ENCODE results near the gene PDZK1IP1.

The PDZK1IP1 gene

GRCh38 chr1:47189844-47190508 is at the start of gene PDZK1IP1:
PDZK1IP1 (minus strand) TSS chr1:47190036; CDS start chr1:47189932, 104 bp downstream.
- peak; percentile 63 for DNase-seq

- no peak for DNase-seq
These were observed 49.2 kb upstream of the PDZK1IP1 start for GRCh38 chr1:47238935-47239592.

GRCh38 chr1:47235806-47236205 is 46.0 kb upstream of the PDZK1IP1 start:
- no peak for DNase-seq

DNA sequence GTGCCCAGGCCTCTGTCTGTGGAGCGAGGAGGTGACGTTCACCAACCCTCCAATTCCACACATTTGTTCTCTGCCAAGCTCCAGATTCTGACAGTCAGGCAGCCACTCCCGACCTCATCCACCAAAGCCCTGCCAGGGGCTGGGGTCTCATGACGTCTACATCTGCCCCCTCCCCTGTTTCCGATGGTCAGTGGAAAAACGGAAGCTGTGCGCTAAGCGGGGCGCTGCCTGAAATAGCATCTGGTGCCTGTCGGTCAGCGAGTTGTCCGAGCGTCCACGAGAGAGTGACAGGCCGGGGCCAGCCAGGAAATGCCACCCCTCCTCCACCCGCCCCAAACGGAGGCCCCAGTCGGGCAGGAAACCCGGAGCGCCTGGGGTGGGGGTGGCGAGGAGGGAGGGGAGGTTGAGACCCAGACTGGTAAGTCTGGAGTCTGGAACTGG is 45.4 kb upstream of the PDZK1IP1 start:
- DNase-seq: peak; percentile 48

DNA sequence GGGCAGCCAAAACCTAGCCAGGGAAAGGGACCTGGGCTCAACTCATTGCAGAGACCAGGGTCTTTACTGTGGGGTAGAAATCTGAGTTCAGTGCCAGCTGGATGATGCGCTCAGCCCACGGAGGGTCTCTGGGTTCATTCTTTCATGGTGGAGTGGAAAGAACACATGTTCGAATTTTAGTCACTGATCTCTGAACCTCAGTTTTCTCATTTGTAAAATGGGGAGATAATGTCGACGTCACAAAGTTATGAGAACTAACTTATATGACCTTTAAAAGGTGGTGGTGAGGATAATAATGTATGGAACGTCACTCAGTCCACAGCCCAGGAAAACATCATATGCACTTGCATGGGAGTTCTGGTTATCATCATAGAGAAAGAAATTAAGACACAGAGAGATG is 43.4 kb upstream of the PDZK1IP1 start:
- no peak for DNase-seq

DNA sequence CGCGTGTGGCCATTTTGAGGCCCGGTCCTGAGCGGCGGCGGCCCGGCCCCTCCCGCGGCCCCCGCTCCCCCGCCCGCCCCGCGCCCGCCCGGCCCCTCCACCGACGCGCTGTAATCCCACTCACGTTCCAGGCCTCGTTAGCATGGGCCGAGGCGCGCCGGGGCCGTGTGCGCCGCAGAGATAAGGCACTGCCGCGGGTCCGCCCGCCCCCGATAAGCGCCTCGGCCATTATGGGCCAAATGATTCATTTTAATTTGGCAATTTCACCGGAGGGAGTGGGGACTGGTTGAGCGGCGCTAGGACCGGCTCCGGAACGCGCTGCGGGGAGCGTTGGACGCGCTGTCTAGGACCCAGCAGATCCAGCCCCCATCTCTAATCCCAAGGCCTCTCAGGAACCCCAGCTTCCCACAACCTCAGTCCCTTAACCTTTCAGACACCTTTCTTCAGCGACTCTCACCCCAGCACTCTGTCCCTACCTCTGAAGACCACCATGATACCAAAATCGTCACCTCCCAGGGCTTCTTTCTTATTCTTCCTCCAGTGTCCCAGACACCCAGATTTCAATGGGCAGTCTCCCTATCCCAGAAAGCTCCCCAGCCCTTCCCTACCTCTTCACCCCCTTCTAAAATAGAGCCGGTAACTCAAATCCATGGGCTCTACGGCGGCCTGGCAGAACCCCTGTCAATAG is 42.5 kb upstream of the PDZK1IP1 start, which contains the start of gene TAL1:
TSS of gene TAL1 (minus strand) at position 39 of the 688 bp plus-strand sequence. CDS start 6,337 bp downstream, outside the sequence.
- no peak for DNase-seq

GRCh38 chr1:47231301-47232186 is 41.7 kb upstream of the PDZK1IP1 start:
- peak; percentile 11 for DNase-seq

- no peak for DNase-seq
These were observed 41.0 kb upstream of the PDZK1IP1 start for GRCh38 chr1:47230692-47231300.

- DNase-seq: no peak
These were observed 40.3 kb upstream of the PDZK1IP1 start for GRCh38 chr1:47229886-47230691.

DNA sequence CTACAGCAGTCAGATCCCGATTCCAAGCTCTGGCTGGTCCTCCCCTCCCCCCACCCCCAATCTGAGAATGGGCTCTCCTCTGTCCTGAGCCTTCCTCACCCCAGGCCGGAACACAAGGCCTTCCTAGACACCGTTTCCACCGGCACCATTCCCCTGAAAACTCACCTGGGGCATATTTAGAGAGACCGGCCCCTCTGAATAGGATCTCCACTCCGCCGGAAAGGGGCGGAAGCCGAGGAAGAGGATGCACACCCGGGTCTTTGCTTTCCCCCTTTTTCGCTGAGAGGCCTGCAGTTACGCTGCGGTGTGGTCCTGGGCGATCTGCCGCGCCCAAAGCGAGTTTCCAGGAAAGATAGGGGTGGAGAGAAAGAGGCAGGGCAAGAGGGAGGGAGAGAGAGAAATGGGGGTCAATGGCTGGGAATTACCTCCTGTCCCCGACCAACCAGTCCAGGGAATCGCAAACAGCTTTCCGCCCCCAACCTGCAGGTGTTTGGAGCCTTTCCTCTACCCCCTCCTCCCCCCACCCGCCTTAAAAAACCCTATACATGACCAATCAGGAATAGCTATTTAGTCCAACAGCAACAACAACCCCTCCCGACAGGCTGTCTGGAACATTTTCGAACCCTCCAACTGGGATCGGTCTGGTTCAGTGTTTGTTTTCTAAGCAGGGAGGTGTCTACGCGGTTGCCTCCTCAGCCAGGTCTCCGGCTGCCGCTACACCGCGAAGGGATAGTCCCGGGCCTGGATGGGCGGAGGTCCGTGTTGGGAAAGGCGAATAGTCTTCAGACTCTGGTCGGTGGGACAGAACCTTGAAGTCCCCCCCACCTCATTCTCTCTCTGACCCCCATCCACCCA is 39.4 kb upstream of the PDZK1IP1 start:
- DNase-seq: no peak

GRCh38 chr1:47228644-47229030 is 38.8 kb upstream of the PDZK1IP1 start:
- DNase-seq: no peak

GRCh38 chr1:47227341-47228232 is 37.8 kb upstream of the PDZK1IP1 start:
- DNase-seq: no peak

GRCh38 chr1:47226839-47227215 is 37.0 kb upstream of the PDZK1IP1 start:
- DNase-seq: no peak

GRCh38 chr1:47226121-47226838 is 36.4 kb upstream of the PDZK1IP1 start:
- no peak for DNase-seq

- peak; percentile 10 for DNase-seq
These were observed 35.7 kb upstream of the PDZK1IP1 start for GRCh38 chr1:47225430-47226100.

DNA sequence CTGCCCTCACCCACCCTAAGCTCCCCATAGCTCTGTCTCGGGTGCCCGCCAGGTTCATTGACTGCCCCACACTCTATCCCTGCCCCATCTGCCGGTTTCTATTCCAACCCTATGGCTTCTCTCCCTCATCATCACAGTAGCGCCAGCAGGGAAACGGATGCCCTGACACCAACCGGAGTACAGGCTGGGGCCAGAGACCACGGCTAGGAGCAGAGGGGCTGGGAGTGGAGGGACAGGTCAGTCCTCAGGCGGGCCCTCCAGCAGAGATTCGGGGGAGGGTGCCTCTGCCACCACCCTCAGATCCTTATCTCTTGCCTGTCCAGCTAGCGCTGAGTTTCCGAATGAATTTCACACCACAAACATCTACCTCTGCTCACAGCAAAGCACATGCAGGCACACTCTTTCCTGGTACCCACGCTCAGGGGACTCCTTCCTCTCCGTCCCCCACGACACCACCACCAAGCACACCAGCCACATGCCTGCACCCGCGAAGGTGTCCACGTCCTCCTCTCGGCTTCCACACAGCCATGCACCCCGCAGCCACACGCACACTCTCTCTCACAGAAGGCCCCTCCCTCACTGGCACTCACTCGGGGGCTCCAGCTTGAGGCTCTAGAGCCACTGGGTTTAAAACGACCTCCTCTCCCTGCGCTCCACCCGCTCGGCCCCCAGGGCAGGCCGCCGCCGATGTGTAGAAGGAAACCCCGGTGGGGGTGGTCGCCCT is 35.0 kb upstream of the PDZK1IP1 start:
- DNase-seq: no peak

DNA sequence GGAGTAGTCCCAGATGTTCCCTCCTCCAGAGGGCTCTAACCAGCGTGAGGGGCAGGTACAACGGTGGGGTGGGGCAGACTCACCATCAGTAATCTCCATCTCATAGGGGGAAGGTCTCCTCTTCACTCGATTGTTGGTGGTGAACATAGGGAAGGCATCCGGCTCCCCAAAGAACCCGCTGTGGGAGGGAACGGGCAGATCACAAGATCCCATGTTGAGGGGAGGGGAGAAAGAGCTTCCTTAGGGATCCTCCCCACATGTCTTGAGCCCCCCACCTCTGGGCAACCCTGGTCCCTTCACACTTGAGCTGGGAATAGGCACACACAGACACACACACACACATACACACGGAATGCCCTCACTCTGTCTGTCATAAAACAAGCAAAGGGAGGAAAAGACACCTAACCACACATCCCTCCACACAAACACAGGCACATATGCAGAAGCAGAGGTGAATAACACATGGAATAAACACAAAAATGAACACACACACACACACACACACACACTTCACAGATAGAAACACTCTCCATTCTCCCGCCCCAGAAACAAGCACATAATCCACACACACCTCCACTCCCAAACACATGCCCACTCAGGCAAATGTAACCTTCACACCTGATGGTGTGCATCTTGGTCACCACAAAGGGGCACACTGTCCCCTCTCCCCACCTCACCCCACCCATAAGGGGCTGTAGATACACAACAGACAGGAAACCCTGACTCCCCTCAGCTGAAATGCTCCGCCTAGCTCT is 34.3 kb upstream of the PDZK1IP1 start:
- DNase-seq: no peak
